Astrocyte (in vitro differentiated cells and primary cell): ENCODE measurements around the gene CDK17. TPM values are rescaled to one million over a fixed set of nuclear protein-coding genes. Genes with fewer than 3 reads are reported as not detected.

Experiments
- DNase-seq: peaks from one replicate; pipeline ENCODE4 v3.0.0-alpha.2; 2010; ENCODE audit warnings: low read depth
- FAIRE-seq: peaks from 2 replicates; lab custom pipeline; 2011; peaks lifted over from hg19 to GRCh38; lab: Jason Lieb, UNC
- H2AFZ ChIP-seq: 2 replicates; pipeline ENCODE4 v1.6.0; 2012; ENCODE audit warnings: low read depth, low read length, inconsistent platforms
- H3K27ac ChIP-seq: 2 replicates; pipeline ENCODE4 v1.5.1; 2011; ENCODE audit warnings: low read depth, low read length, inconsistent platforms
- H3K27me3 ChIP-seq: 2 replicates; pipeline ENCODE4 v1.6.0; 2011; ENCODE audit warnings: low read length, inconsistent platforms; ENCODE audit not compliant: insufficient read depth
- H3K36me3 ChIP-seq: 2 replicates; pipeline ENCODE4 v1.5.1; 2011; ENCODE audit warnings: low read length, inconsistent platforms; ENCODE audit not compliant: insufficient read depth
- H3K4me1 ChIP-seq: 2 replicates; pipeline ENCODE4 v1.5.1; 2011; ENCODE audit warnings: low read length, inconsistent platforms; ENCODE audit not compliant: insufficient read depth
- H3K4me2 ChIP-seq: 2 replicates; pipeline ENCODE4 v1.6.0; 2012; ENCODE audit warnings: low read length, inconsistent platforms
- H3K4me3 ChIP-seq: 2 replicates; pipeline ENCODE4 v1.5.1; 2011; ENCODE audit warnings: low read depth, mild to moderate bottlenecking, low read length, inconsistent platforms; ENCODE audit not compliant: insufficient read depth
- H3K79me2 ChIP-seq: 2 replicates; pipeline ENCODE4 v1.6.0; 2012; ENCODE audit warnings: mild to moderate bottlenecking, low read length, inconsistent platforms; ENCODE audit not compliant: insufficient read depth
- H3K9ac ChIP-seq: 2 replicates; pipeline ENCODE4 v1.6.0; 2012; ENCODE audit warnings: mild to moderate bottlenecking, low read length, inconsistent platforms
- H3K9me3 ChIP-seq: 2 replicates; pipeline ENCODE4 v1.5.1; 2012; ENCODE audit warnings: low read depth, mild to moderate bottlenecking, low read length, inconsistent platforms; ENCODE audit not compliant: insufficient read depth
- H4K20me1 ChIP-seq: 2 replicates; pipeline ENCODE4 v1.6.0; 2012; ENCODE audit warnings: low read length, inconsistent platforms; ENCODE audit not compliant: insufficient read depth
- H3K27ac Mint-ChIP-seq: one replicate; pipeline ENCODE4 v1.8.0; 2021; ENCODE audit warnings: mild to moderate bottlenecking, mixed read lengths; ENCODE audit not compliant: unreplicated experiment
- H3K27me3 Mint-ChIP-seq: one replicate; pipeline ENCODE4 v1.8.0; 2021; ENCODE audit warnings: low read depth, mixed read lengths; ENCODE audit not compliant: unreplicated experiment
- H3K36me3 Mint-ChIP-seq: one replicate; pipeline ENCODE4 v1.8.0; 2021; ENCODE audit warnings: low read depth, mixed read lengths; ENCODE audit not compliant: unreplicated experiment
- H3K4me1 Mint-ChIP-seq: one replicate; pipeline ENCODE4 v1.8.0; 2021; ENCODE audit warnings: low read depth, mixed read lengths; ENCODE audit not compliant: unreplicated experiment
- H3K4me3 Mint-ChIP-seq: one replicate; pipeline ENCODE4 v1.8.0; 2021; ENCODE audit warnings: mild to moderate bottlenecking, moderate library complexity, mixed read lengths; ENCODE audit not compliant: unreplicated experiment
- H3K9me3 Mint-ChIP-seq: one replicate; pipeline ENCODE4 v1.8.0; 2021; ENCODE audit warnings: mild to moderate bottlenecking, mixed read lengths; ENCODE audit not compliant: unreplicated experiment
- CTCF ChIP-seq: IDR thresholded peaks from 2 replicates; pipeline ENCODE4 v1.5.1; 2011; ENCODE audit warnings: low read depth, mild to moderate bottlenecking, inconsistent platforms, low read length, moderate library complexity; ENCODE audit not compliant: insufficient read depth
- EZH2 ChIP-seq: IDR thresholded peaks from 2 replicates; pipeline ENCODE4 v1.6.1; 2012; ENCODE audit warnings: mild to moderate bottlenecking, low read length, inconsistent platforms; ENCODE audit not compliant: insufficient read depth
- total RNA-seq: library from RNA; stranded (reverse); gene quantifications from 2 replicates; pipeline ENCODE4 v1.2.1, GENCODE V29; 2021

The CDK17 gene
- total RNA-seq, 1 donor from 2014 or later, result 64.2 TPM

- Histone ChIP-seq H3K79me2 (peaks cover 92% of the 10 kb centered on the region), H3K27me3 (no peaks in the 10 kb centered on the region), H3K36me3 (peaks cover 15% of the 10 kb centered on the region), H3K9ac (no peak overlapping the region), H2AFZ (no peak overlapping the region), H3K27ac (no peak overlapping the region), H3K4me2 (no peak overlapping the region), H4K20me1 (peaks cover 27% of the 10 kb centered on the region), H3K9me3 (no peaks in the 10 kb centered on the region), H3K4me3 (no peak overlapping the region), H3K4me1 (no peaks in the 10 kb centered on the region)
- Mint-ChIP-seq H3K27ac (no peak overlapping the region), H3K36me3 (peaks cover 4% of the 10 kb centered on the region), H3K4me3 (no peak overlapping the region), H3K9me3 (no peaks in the 10 kb centered on the region), H3K4me1 (peaks cover 11% of the 10 kb centered on the region), H3K27me3 (no peaks in the 10 kb centered on the region)
- no peak for DNase-seq
- no peak for FAIRE-seq
- TF ChIP-seq EZH2 (no peak), CTCF (no peak)
These were observed 90.2 kb downstream of the CDK17 start for GRCh38 chr12:96310067-96310466.

- H3K27me3 ChIP-seq, result no peaks in the 10 kb centered on the region
These were observed 91.4 kb downstream of the CDK17 start for GRCh38 chr12:96308881-96309280.

More at GRCh38 chr12:96308881-96309280, 91.4 kb downstream of the CDK17 start:
- Histone ChIP-seq H3K4me2 (no peak overlapping the region), H3K36me3 (peaks cover 15% of the 10 kb centered on the region), H3K9me3 (no peaks in the 10 kb centered on the region), H2AFZ (no peak overlapping the region), H3K79me2 (peaks cover 90% of the 10 kb centered on the region), H3K4me1 (no peaks in the 10 kb centered on the region), H4K20me1 (peaks cover 21% of the 10 kb centered on the region), H3K9ac (no peak overlapping the region), H3K4me3 (no peak overlapping the region), H3K27ac (no peak overlapping the region)
- peaks cover 4% of the 10 kb centered on the region for H3K36me3 Mint-ChIP-seq
- TF ChIP-seq EZH2 (no peak), CTCF (no peak)
- H3K4me3 Mint-ChIP-seq, result no peak overlapping the region
- DNase-seq (peak; percentile 41), FAIRE-seq (no peak)
- H3K27ac Mint-ChIP-seq, result no peak overlapping the region
- H3K27me3 Mint-ChIP-seq, result no peaks in the 10 kb centered on the region
- no peaks in the 10 kb centered on the region for H3K9me3 Mint-ChIP-seq
- peaks cover 2% of the 10 kb centered on the region for H3K4me1 Mint-ChIP-seq
